Measurements from ENCODE around the gene PTPRCAP. TPM values are rescaled to one million over a fixed set of nuclear protein-coding genes. Genes with fewer than 3 reads are reported as not detected.
"Not testable (repeated sequence)": the region's sequence is repeated elsewhere in the genome, so short reads cannot be mapped to it uniquely, and the experiment has no call there.

The PTPRCAP gene
- total and polyA plus RNA-seq, 2 experiments from 2014 or later = 3.3 to 3.5 TPM

DNA sequence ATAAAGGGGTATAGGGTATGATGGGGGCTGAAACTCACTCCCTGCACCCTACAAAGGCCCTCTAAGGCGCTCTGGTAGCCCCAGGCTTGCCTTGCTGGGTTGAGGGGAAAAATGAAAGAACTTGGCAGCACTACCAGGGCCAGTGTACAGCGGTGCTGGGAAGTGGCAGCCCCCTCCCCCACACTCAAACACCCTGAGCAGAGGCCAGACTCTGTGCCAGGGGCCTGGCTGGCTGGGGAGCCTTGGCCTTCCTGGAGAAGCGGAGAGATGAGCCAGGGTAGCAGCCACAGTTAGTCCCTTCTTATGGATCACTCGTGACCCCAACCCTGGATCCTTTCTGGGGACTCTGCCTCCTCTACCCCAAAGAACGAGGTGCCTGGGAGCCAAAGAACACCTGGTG lies 28.9 kb upstream of the PTPRCAP start (continued):
- TF ChIP-seq, protein P1, sequence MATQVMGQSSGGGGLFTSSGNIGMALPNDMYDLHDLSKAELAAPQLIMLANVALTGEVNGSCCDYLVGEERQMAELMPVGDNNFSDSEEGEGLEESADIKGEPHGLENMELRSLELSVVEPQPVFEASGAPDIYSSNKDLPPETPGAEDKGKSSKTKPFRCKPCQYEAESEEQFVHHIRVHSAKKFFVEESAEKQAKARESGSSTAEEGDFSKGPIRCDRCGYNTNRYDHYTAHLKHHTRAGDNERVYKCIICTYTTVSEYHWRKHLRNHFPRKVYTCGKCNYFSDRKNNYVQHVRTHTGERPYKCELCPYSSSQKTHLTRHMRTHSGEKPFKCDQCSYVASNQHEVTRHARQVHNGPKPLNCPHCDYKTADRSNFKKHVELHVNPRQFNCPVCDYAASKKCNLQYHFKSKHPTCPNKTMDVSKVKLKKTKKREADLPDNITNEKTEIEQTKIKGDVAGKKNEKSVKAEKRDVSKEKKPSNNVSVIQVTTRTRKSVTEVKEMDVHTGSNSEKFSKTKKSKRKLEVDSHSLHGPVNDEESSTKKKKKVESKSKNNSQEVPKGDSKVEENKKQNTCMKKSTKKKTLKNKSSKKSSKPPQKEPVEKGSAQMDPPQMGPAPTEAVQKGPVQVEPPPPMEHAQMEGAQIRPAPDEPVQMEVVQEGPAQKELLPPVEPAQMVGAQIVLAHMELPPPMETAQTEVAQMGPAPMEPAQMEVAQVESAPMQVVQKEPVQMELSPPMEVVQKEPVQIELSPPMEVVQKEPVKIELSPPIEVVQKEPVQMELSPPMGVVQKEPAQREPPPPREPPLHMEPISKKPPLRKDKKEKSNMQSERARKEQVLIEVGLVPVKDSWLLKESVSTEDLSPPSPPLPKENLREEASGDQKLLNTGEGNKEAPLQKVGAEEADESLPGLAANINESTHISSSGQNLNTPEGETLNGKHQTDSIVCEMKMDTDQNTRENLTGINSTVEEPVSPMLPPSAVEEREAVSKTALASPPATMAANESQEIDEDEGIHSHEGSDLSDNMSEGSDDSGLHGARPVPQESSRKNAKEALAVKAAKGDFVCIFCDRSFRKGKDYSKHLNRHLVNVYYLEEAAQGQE (IDR thresholded peaks at IDR 0.05; ENCODE audit: unreplicated experiment) = no peak
- no peak for TF ChIP-seq NANOG (IDR thresholded peaks at IDR 0.05; ENCODE audit: borderline replicate concordance)
- TF ChIP-seq EZH2phosphoT487 (IDR thresholded peaks at IDR 0.05; ENCODE audit: unreplicated experiment) = no peak
- no peak for TF ChIP-seq ZNF114 (CRISPR knock-in tag; IDR thresholded peaks at IDR 0.05)
- no peak for TF ChIP-seq JUNB (IDR thresholded peaks at IDR 0.05; ENCODE audit: unreplicated experiment)

GRCh38 chr11:67465530-67465929 lies 28.0 kb upstream of the PTPRCAP start:
- peak overlapping the region; percentile 92 for H3K27ac Mint-ChIP-seq
- Histone ChIP-seq H3K4me1 (ENCODE audit: insufficient read depth) (peaks cover 13% of the 10 kb centered on the region; the same call in 1 of the 2 replicates), H3K27ac (ENCODE audit: low read depth) (peak overlapping the region; percentile 84; the same call in 1 of the 2 replicates), H3K4me2 (peak overlapping the region; percentile 94), H3K4me3 (peak overlapping the region; percentile 93)
- not testable (repeated sequence) for H3K9me3 Mint-ChIP-seq; DNase-seq (ENCODE audit: low spot score); H3K36me3 ChIP-seq (ENCODE audit: insufficient read depth); H4K20me1 ChIP-seq (replicated peaks; ENCODE audit: insufficient read depth); H3K27me3 ChIP-seq (ENCODE audit: insufficient read depth); H3F3A ChIP-seq (replicated peaks; ENCODE audit: low read depth); ATAC-seq; H3K36me3 Mint-ChIP-seq (ENCODE audit: low read depth); H2AFZ ChIP-seq; H3K79me2 ChIP-seq (replicated peaks; ENCODE audit: insufficient read depth); H3K9me2 ChIP-seq (ENCODE audit: insufficient read depth)
- peak overlapping the region; percentile 85 for H3K4me3 Mint-ChIP-seq
- H3K4me1 Mint-ChIP-seq = peaks cover 15% of the 10 kb centered on the region; the same call in 2 of the 3 replicates
- H3K27me3 Mint-ChIP-seq (ENCODE audit: insufficient read depth, low read depth, poor library complexity) = peaks cover 18% of the 10 kb centered on the region

DNA sequence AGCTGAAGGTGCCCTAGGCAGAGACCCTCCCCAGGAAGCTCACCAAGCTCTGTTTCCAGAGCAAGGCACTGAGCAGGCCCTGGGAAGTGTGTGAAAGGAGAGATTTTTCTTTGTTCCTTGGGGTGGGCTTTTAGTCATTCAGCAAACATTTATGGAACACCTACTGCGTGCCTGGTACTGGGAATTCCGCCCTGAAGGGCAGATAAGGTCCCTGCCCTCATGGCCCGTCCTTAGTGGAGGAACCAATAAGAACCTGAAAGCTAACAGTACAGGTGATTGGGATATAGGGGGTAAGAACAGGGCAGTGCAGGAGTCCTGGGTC lies 27.7 kb upstream of the PTPRCAP start:
- Histone ChIP-seq H3K79me2 (replicated peaks; ENCODE audit: insufficient read depth) (peaks cover 9% of the 10 kb centered on the region; the same call in 1 of the 2 replicates), H3K36me3 (ENCODE audit: insufficient read depth) (no peaks in the 10 kb centered on the region), H3K4me3 (peak overlapping the region; percentile 93), H3K4me1 (ENCODE audit: insufficient read depth) (peaks cover 13% of the 10 kb centered on the region; the same call in 1 of the 2 replicates), H3F3A (replicated peaks; ENCODE audit: low read depth) (no peaks in the 10 kb centered on the region), H4K20me1 (replicated peaks; ENCODE audit: insufficient read depth) (no peaks in the 10 kb centered on the region), H3K9me2 (ENCODE audit: insufficient read depth) (no peaks in the 10 kb centered on the region), H3K27me3 (ENCODE audit: insufficient read depth) (no peaks in the 10 kb centered on the region), H3K4me2 (peak overlapping the region; percentile 94), H2AFZ (no peak overlapping the region), H3K27ac (ENCODE audit: low read depth) (peak overlapping the region; percentile 84; the same call in 1 of the 2 replicates)
- Mint-ChIP-seq H3K9me3 (no peaks in the 10 kb centered on the region), H3K4me3 (peak overlapping the region; percentile 85), H3K27ac (peak overlapping the region; percentile 92), H3K4me1 (peaks cover 15% of the 10 kb centered on the region; the same call in 2 of the 3 replicates), H3K36me3 (ENCODE audit: low read depth) (no peaks in the 10 kb centered on the region; the same call in 2 of the 3 replicates), H3K27me3 (ENCODE audit: insufficient read depth, low read depth, poor library complexity) (peaks cover 18% of the 10 kb centered on the region)
- no peak for TF ChIP-seq STAT1 (IDR thresholded peaks at IDR 0.05; ENCODE audit: unreplicated experiment)
- TF ChIP-seq, protein P1 (IDR thresholded peaks at IDR 0.05; ENCODE audit: unreplicated experiment) = no peak
- no peak for TF ChIP-seq NANOG (IDR thresholded peaks at IDR 0.05; ENCODE audit: borderline replicate concordance)
- TF ChIP-seq EZH2phosphoT487 (IDR thresholded peaks at IDR 0.05; ENCODE audit: unreplicated experiment) = no peak
- no peak for TF ChIP-seq EZH2 (IDR thresholded peaks at IDR 0.05; ENCODE audit: low read depth, unreplicated experiment)
- DNase-seq (ENCODE audit: low spot score) (peak; percentile 32), ATAC-seq (peak; percentile 3; the same call in 2 of the 3 replicates)
